ENCODE measurements around the gene PPP1R26. TPM values are rescaled to one million over a fixed set of nuclear protein-coding genes. Genes with fewer than 3 reads are reported as not detected.

The PPP1R26 gene
- total and polyA plus RNA-seq, 2 of the 8 experiments (the other 6 are each of a cell fraction or from before 2014, with no cell fraction given): 9.8 to 32.7 TPM

- Histone ChIP-seq H3K4ac (replicated peaks; ENCODE audit: insufficient read length, low read depth, low read length) (no peak overlapping the region), H2BK5ac (ENCODE audit: low read depth, low read length) (no peak overlapping the region), H3K9ac (replicated peaks in 1 of 4; ENCODE audit: extremely low read depth in 1 of 4, low read depth in 3 of 4, low read length in 3 of 4) (no peak overlapping the region), H3K36me3 (ENCODE audit: control insufficient read depth in 2 of 4, insufficient read depth in 4 of 4, low read length in 3 of 4) (no peaks in the 10 kb centered on the region), H3K4me2 (ENCODE audit: insufficient read depth in 1 of 2, low read depth in 2 of 2, low read length in 2 of 2) (no peak overlapping the region), H3K14ac (ENCODE audit: insufficient read length) (no peak overlapping the region), H2BK20ac (ENCODE audit: low read length) (no peak overlapping the region), H4K8ac (ENCODE audit: extremely low read depth, insufficient read depth, low read length) (no peak overlapping the region), H3K27me3 (replicated peaks in 1 of 4; ENCODE audit: control insufficient read depth in 3 of 4, extremely low read depth in 1 of 4, insufficient read depth in 3 of 4, low read length in 3 of 4) (no peaks in the 10 kb centered on the region), H3K79me2 (ENCODE audit: control insufficient read depth in 1 of 2, insufficient read depth in 2 of 2, low read length in 2 of 2) (no peaks in the 10 kb centered on the region), H3K4me3 (ENCODE audit: extremely low read depth in 1 of 4, insufficient read depth in 2 of 4, low read depth in 3 of 4, low read length in 4 of 4) (no peak overlapping the region), H2BK15ac (ENCODE audit: low read length) (no peak overlapping the region), H3K18ac (ENCODE audit: extremely low read depth, low read length) (no peak overlapping the region), H4K91ac (replicated peaks; ENCODE audit: insufficient read length, low read length) (no peak overlapping the region), H2BK120ac (replicated peaks; ENCODE audit: low read depth, low read length) (no peak overlapping the region), H3K23me2 (ENCODE audit: low read depth, low read length) (no peaks in the 10 kb centered on the region), H4K20me1 (replicated peaks in 1 of 2; ENCODE audit: control insufficient read depth in 1 of 2, insufficient read depth in 2 of 2, low read length in 2 of 2) (no peaks in the 10 kb centered on the region), H2BK12ac (ENCODE audit: low read depth, low read length) (no peak overlapping the region), H2AK5ac (ENCODE audit: low read depth, low read length) (no peak overlapping the region), H3K23ac (ENCODE audit: insufficient read length) (no peak overlapping the region), H3K9me3 (ENCODE audit: insufficient read depth in 2 of 2, low read depth in 1 of 2, low read length in 1 of 2) (no peaks in the 10 kb centered on the region), H4K5ac (ENCODE audit: insufficient read length, low read depth, low read length) (no peak overlapping the region), H3K4me1 (replicated peaks in 1 of 4; ENCODE audit: control insufficient read depth in 3 of 4, insufficient read depth in 4 of 4, low read length in 3 of 4) (no peaks in the 10 kb centered on the region), H3K27ac (ENCODE audit: low read depth, low read length) (no peak overlapping the region), H3K79me1 (ENCODE audit: low read depth, low read length) (no peaks in the 10 kb centered on the region), H3K56ac (replicated peaks; ENCODE audit: insufficient read length, low read depth, low read length) (no peak overlapping the region), H2AFZ (ENCODE audit: low read length) (no peak overlapping the region)
- ChIA-PET CTCF (ENCODE audit: partially characterized antibody) (interaction anchor here (1.1 to 1.4 kb wide), 2 partner anchors 12 to 192 kb away, joined by 3 to 4 read pairs; no protein-coding TSS in a partner anchor), POLR2A (ENCODE audit: partially characterized antibody) (no interaction called here)
- TF ChIP-seq CHD2 (IDR thresholded peaks at IDR 0.05; ENCODE audit: low read length) (no peak), GTF2F1 (IDR thresholded peaks at IDR 0.05; ENCODE audit: borderline replicate concordance, low read depth, low read length) (no peak), SP4 (IDR thresholded peaks at IDR 0.05; ENCODE audit: low read length) (no peak), RAD21 (IDR thresholded peaks at IDR 0.05 in 1 of 2, conservative IDR thresholded peaks at IDR 0.05 in 1 of 2; ENCODE audit: low read depth in 2 of 2, low read length in 2 of 2) (no peak), TAF1 (IDR thresholded peaks at IDR 0.05; ENCODE audit: low read depth, low read length) (no peak), TBP (IDR thresholded peaks at IDR 0.05; ENCODE audit: low read depth, low read length) (no peak), FOSL1 (IDR thresholded peaks at IDR 0.05; ENCODE audit: insufficient read depth, low read depth, low read length) (no peak), CHD1 (IDR thresholded peaks at IDR 0.05; ENCODE audit: low read depth, low read length) (no peak), E2F6 (IDR thresholded peaks at IDR 0.05) (no peak)
- 93% methylated on average over 10 of the region's 10 CpGs; no CpG with 5 or more reads in 1 of the 2 experiments for WGBS, 2 experiments (ENCODE audit: extremely low coverage in 1 of 2, insufficient coverage in 1 of 2, insufficient read length in 1 of 2, insufficient replicate concordance in 2 of 2, low coverage in 1 of 2, low lambda C conversion rate in 2 of 2, missing lambda C conversion rate in 1 of 2)
- DNase-seq (ENCODE audit: low read depth in 1 of 2, low spot score in 2 of 2): no peak
- no peak for FAIRE-seq
These were observed 32.6 kb downstream of the PPP1R26 start for GRCh38 chr9:135512241-135512603.
